Fibroblast of lung (primary cell): ENCODE results near the gene GET4. TPM values are rescaled to one million over a fixed set of nuclear protein-coding genes. Genes with fewer than 3 reads are reported as not detected.

ENCODE experiments used
- DNase-seq, 2 donors: peaks; one replicate each; pipeline versions ENCODE4 v3.0.0 to v3.0.0-alpha.2; 2010; ENCODE audit warnings: low read depth in 2 of 2
- H2AFZ ChIP-seq: 2 replicates; pipeline ENCODE4 v1.5.1; 2012; ENCODE audit warnings: low read length, control low read depth, inconsistent platforms
- H3K27ac ChIP-seq: 2 replicates; pipeline ENCODE4 v1.5.1; 2011; ENCODE audit warnings: low read length, control low read depth; ENCODE audit not compliant: insufficient read depth
- H3K27me3 ChIP-seq: 2 replicates; pipeline ENCODE4 v1.5.1; 2011; ENCODE audit warnings: mild to moderate bottlenecking, low read length; ENCODE audit not compliant: control insufficient read depth, insufficient read depth
- H3K36me3 ChIP-seq: 2 replicates; pipeline ENCODE4 v1.5.1; 2011; ENCODE audit warnings: low read length; ENCODE audit not compliant: control insufficient read depth, insufficient read depth
- H3K4me1 ChIP-seq: 2 replicates; pipeline ENCODE4 v1.5.1; 2011; ENCODE audit warnings: low read length; ENCODE audit not compliant: control insufficient read depth, insufficient read depth; ENCODE audit errors: extremely low read depth
- H3K4me2 ChIP-seq: 2 replicates; pipeline ENCODE4 v1.5.1; 2011; ENCODE audit warnings: low read length, control low read depth; ENCODE audit not compliant: insufficient read depth; ENCODE audit errors: extremely low read depth
- H3K4me3 ChIP-seq, 4 experiments: fragments of 200-600 bp in 1 of 4; sonication (generic) in 1 of 4; replicated peaks in 1 of 4; 2 replicates each; pipeline ENCODE4 v1.5.1; 2011 to 2016; ENCODE audit warnings: low read length in 4 of 4, low read depth in 3 of 4, mild to moderate bottlenecking in 3 of 4, control low read depth in 2 of 4, inconsistent platforms in 1 of 4, mixed read lengths in 1 of 4; ENCODE audit not compliant: insufficient read depth in 1 of 4; ENCODE audit errors: control extremely low read depth in 1 of 4
- H3K79me2 ChIP-seq: 2 replicates; pipeline ENCODE4 v1.5.1; 2012; ENCODE audit warnings: mild to moderate bottlenecking, low read length, inconsistent platforms; ENCODE audit not compliant: control insufficient read depth, insufficient read depth
- H3K9ac ChIP-seq: 2 replicates; pipeline ENCODE4 v1.5.1; 2011; ENCODE audit warnings: mild to moderate bottlenecking, low read length, control low read depth; ENCODE audit not compliant: insufficient read depth
- H3K9me3 ChIP-seq: 2 replicates; pipeline ENCODE4 v1.5.1; 2012; ENCODE audit warnings: low read depth, low read length; ENCODE audit not compliant: control insufficient read depth, insufficient read depth
- H4K20me1 ChIP-seq: 2 replicates; pipeline ENCODE4 v1.5.1; 2011; ENCODE audit warnings: low read length; ENCODE audit not compliant: control insufficient read depth, insufficient read depth; ENCODE audit errors: extremely low read depth
- EZH2 ChIP-seq: IDR thresholded peaks from 2 replicates; pipeline ENCODE4 v1.5.1; 2012; ENCODE audit warnings: low read length, control low read depth, mild to moderate bottlenecking; ENCODE audit errors: missing control alignments
- polyA plus RNA-seq, 2 donors: library from polyadenylated mRNA; depleted of rRNA in 1 of 2; stranded (reverse) in 1 of 2; unstranded in 1 of 2; fragments of >200 nt; gene quantifications; 2 replicates each; pipeline ENCODE4 v1.2.1, GENCODE V29; 2011 to 2012; ENCODE audit warnings: missing spikeins in 1 of 2
- total RNA-seq: library from RNA; depleted of rRNA; stranded (reverse); fragments of >200 nt; gene quantifications from 2 replicates; pipeline ENCODE4 v1.2.1, GENCODE V29; 2014
- TF ChIP-seq, protein P1 (sequence below), 2 donors: IDR thresholded peaks in 1 of 2; conservative IDR thresholded peaks in 1 of 2; 1 replicate in 1 of 2; 2 replicates in 1 of 2; pipeline ENCODE4 v1.5.1; 2011 to 2012; ENCODE audit warnings: low read length in 2 of 2, control low read depth in 1 of 2, inconsistent platforms in 1 of 2, low read depth in 1 of 2, mild to moderate bottlenecking in 1 of 2

Gene GET4
- total and polyA plus RNA-seq, 2 donors (not counting 1 experiment from before 2014, with no cell fraction given): 13.4 to 23.1 TPM

DNA sequence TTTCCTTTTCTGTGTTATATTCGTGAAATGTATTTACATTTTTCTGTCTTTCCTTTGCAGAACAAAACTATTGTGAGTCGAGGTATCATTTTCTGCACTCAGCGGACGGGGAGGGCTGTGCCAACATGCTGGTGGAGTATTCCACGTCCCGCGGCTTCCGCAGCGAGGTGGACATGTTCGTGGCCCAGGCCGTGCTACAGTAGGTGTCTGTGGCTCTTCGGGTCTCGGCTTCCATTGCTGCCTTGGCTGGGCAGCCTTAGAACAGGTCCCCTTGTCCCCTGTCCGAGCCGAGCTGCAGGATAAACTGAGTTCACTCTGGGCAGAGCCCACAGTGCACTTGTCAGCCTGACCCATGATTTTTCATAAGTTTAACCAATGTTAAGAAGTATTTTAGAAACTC lies 14.5 kb downstream of the GET4 start:
- no peak for DNase-seq
- Histone ChIP-seq H2AFZ (no peak overlapping the region), H3K79me2 (peaks cover 7% of the 10 kb centered on the region), H3K9me3 (no peaks in the 10 kb centered on the region), H3K4me3 (no peak overlapping the region), H3K9ac (no peak overlapping the region), H3K27me3 (no peaks in the 10 kb centered on the region), H3K4me1 (no peaks in the 10 kb centered on the region), H3K4me2 (no peak overlapping the region), H3K36me3 (peaks cover 40% of the 10 kb centered on the region), H3K27ac (no peak overlapping the region), H4K20me1 (no peaks in the 10 kb centered on the region)
- TF ChIP-seq EZH2: no peak
- TF ChIP-seq, protein P1, sequence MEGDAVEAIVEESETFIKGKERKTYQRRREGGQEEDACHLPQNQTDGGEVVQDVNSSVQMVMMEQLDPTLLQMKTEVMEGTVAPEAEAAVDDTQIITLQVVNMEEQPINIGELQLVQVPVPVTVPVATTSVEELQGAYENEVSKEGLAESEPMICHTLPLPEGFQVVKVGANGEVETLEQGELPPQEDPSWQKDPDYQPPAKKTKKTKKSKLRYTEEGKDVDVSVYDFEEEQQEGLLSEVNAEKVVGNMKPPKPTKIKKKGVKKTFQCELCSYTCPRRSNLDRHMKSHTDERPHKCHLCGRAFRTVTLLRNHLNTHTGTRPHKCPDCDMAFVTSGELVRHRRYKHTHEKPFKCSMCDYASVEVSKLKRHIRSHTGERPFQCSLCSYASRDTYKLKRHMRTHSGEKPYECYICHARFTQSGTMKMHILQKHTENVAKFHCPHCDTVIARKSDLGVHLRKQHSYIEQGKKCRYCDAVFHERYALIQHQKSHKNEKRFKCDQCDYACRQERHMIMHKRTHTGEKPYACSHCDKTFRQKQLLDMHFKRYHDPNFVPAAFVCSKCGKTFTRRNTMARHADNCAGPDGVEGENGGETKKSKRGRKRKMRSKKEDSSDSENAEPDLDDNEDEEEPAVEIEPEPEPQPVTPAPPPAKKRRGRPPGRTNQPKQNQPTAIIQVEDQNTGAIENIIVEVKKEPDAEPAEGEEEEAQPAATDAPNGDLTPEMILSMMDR (conservative IDR thresholded peaks at IDR 0.05 in 1 of 2, IDR thresholded peaks at IDR 0.05 in 1 of 2; ENCODE audit: low read depth in 1 of 2, low read length in 2 of 2): no peak

DNA sequence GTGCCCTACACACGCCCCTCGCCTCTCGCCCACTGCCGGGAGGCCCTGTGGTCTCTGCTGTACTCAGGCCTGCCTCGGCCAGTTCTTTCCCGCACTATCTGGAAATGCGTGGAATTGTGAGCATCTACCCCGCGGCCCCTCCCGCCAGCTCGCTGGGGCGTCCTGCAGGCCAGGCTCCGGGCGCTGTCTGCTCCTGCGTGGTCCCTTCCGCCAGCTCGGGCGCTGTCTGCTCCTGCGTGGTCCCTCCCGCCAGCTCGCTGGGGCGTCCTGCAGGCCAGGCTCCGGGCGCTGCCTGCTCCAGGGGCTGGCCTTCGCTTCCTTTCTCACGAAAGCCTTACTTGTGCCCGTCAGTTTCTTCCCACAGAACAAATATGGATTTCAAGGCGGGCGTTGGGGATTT lies 14.9 kb downstream of the GET4 start:
- no peak for DNase-seq
- Histone ChIP-seq H3K4me3 (no peak overlapping the region), H2AFZ (no peak overlapping the region), H3K79me2 (peaks cover 4% of the 10 kb centered on the region), H3K4me1 (no peaks in the 10 kb centered on the region), H3K27me3 (no peaks in the 10 kb centered on the region), H3K9me3 (no peaks in the 10 kb centered on the region), H4K20me1 (no peaks in the 10 kb centered on the region), H3K27ac (no peak overlapping the region), H3K4me2 (no peak overlapping the region), H3K36me3 (peaks cover 41% of the 10 kb centered on the region), H3K9ac (no peak overlapping the region)
- TF ChIP-seq, protein P1 (conservative IDR thresholded peaks at IDR 0.05 in 1 of 2, IDR thresholded peaks at IDR 0.05 in 1 of 2; ENCODE audit: low read depth in 1 of 2, low read length in 2 of 2): no peak
- no peak for TF ChIP-seq EZH2

DNA sequence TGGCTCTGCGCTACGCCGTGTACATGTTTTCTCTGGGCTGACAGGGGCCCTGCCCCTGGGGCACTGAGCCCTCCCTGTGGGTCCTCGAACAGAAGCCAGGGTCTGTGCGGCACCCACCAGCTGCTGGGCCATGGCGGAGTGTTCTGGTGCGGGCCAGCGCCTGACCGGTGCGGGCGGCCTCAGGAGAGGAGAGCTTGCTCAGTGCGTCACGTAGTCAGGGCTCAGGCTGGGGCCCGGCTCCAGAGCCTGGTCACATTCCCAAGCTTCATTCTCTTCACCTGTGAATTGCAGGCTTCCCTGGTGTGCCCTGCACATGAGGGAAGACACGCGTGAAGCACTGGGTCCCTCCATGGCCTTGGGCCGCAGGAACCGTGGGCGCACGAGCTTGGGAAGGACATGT lies 15.5 kb downstream of the GET4 start:
- H4K20me1 ChIP-seq: no peaks in the 10 kb centered on the region
- no peak overlapping the region for H3K4me2 ChIP-seq
- H3K27me3 ChIP-seq: no peaks in the 10 kb centered on the region
- no peaks in the 10 kb centered on the region for H3K79me2 ChIP-seq
- no peak for DNase-seq
- no peak overlapping the region for H3K4me3 ChIP-seq
- H2AFZ ChIP-seq: no peak overlapping the region
- TF ChIP-seq, protein P1 (conservative IDR thresholded peaks at IDR 0.05 in 1 of 2, IDR thresholded peaks at IDR 0.05 in 1 of 2; ENCODE audit: low read depth in 1 of 2, low read length in 2 of 2): no peak
- TF ChIP-seq EZH2: no peak
- H3K4me1 ChIP-seq: no peaks in the 10 kb centered on the region
- peaks cover 43% of the 10 kb centered on the region for H3K36me3 ChIP-seq
- H3K27ac ChIP-seq: no peak overlapping the region
- no peaks in the 10 kb centered on the region for H3K9me3 ChIP-seq
- no peak overlapping the region for H3K9ac ChIP-seq
